Osteoblast (primary cell): ENCODE results near the gene VIPR2. TPM values are rescaled to one million over a fixed set of nuclear protein-coding genes. Genes with fewer than 3 reads are reported as not detected.

ENCODE experiments used
- DNase-seq: peaks from one replicate; pipeline ENCODE4 v3.0.0; 2011; ENCODE audit warnings: low spot score, mixed read lengths; ENCODE audit not compliant: insufficient read length; ENCODE audit errors: missing footprints
- H2AFZ ChIP-seq: 2 replicates; pipeline ENCODE4 v1.6.0; 2011; ENCODE audit warnings: mild to moderate bottlenecking, low read length
- H3K27ac ChIP-seq: 2 replicates; pipeline ENCODE4 v1.5.1; 2011; ENCODE audit warnings: mild to moderate bottlenecking, low read depth, low read length, moderate library complexity
- H3K27me3 ChIP-seq: 2 replicates; pipeline ENCODE4 v1.6.0; 2012; ENCODE audit warnings: mild to moderate bottlenecking, control low read depth, inconsistent platforms, low read length, moderate library complexity; ENCODE audit not compliant: insufficient read depth
- H3K36me3 ChIP-seq: 2 replicates; pipeline ENCODE4 v1.5.1; 2011; ENCODE audit warnings: mild to moderate bottlenecking, low read length, control low read depth, moderate library complexity; ENCODE audit not compliant: insufficient read depth
- H3K4me1 ChIP-seq: 2 replicates; pipeline ENCODE4 v1.5.1; 2011; ENCODE audit warnings: mild to moderate bottlenecking, low read length, control low read depth, moderate library complexity; ENCODE audit not compliant: insufficient read depth
- H3K4me2 ChIP-seq: 2 replicates; pipeline ENCODE4 v1.6.0; 2011; ENCODE audit warnings: mild to moderate bottlenecking, low read length; ENCODE audit not compliant: insufficient read depth
- H3K4me3 ChIP-seq: fragments of 200-600 bp; sonication (generic); 3 replicates; pipeline ENCODE4 v1.5.1; 2012; ENCODE audit warnings: mild to moderate bottlenecking, low read length, inconsistent platforms; ENCODE audit not compliant: insufficient read depth
- H3K79me2 ChIP-seq: 2 replicates; pipeline ENCODE4 v1.6.0; 2012; ENCODE audit warnings: mild to moderate bottlenecking, low read length, control low read depth, inconsistent platforms; ENCODE audit not compliant: insufficient read depth
- H3K9me3 ChIP-seq: 2 replicates; pipeline ENCODE4 v1.5.1; 2011; ENCODE audit warnings: low read depth, low read length, control low read depth
- H4K20me1 ChIP-seq: 2 replicates; pipeline ENCODE4 v1.6.0; 2012; ENCODE audit warnings: mild to moderate bottlenecking, low read length, control low read depth; ENCODE audit not compliant: insufficient read depth
- total RNA-seq: library from RNA; depleted of rRNA; stranded (reverse); fragments of >200 nt; gene quantifications from 2 replicates; pipeline ENCODE4 v1.2.3, GENCODE V29; 2012
- TF ChIP-seq, protein P1 (sequence below): IDR thresholded peaks from 2 replicates; pipeline ENCODE4 v1.5.1; 2011; ENCODE audit warnings: mild to moderate bottlenecking, low read depth, low read length, moderate library complexity; ENCODE audit errors: extremely low read depth

Gene VIPR2
- total RNA-seq, 1 donor = not detected

DNA sequence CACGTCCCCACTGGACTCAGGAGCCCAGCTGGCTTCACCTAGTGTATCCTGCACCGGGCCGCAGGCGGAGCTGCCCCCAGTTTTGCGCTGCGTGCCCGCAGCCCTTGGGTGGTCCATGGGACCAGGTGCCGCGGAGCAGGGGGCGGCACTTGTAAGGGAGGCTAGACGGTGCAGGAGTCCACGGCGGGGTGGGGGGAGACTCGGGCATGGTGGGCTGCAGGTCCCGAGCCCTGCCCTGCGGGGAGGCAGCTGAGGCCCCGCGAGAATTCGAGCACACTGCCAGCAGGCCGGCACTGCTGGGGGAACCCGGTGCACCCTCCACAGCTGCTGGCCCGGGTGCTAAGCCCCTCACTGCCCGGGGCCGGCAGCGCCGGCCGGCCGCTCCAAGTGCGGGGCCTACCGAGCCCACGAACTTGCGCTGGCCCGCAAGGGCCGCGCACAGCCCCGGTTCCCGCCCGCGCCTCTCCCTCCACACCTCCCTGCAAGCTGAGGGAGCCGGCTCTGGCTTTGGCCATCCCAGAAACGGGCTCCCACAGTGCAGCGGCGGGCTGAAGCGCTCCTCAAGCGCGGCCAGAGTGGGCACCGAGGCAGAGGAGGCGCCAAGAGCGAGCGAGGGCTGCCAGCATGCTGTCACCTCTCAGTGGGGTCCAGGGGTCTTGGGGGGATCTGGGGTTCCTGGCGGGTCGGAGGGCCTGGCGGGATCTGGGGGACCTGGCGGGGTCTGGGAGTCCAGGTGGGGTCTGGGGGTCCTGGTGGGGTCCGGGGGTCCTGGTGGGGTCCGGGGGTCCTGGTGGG lies 81.4 kb downstream of the VIPR2 start:
- Histone ChIP-seq H3K36me3 (no peaks in the 10 kb centered on the region), H3K27me3 (no peaks in the 10 kb centered on the region), H4K20me1 (no peaks in the 10 kb centered on the region), H3K79me2 (no peaks in the 10 kb centered on the region), H3K4me1 (no peaks in the 10 kb centered on the region), H3K4me2 (no peak overlapping the region), H3K27ac (no peak overlapping the region), H2AFZ (no peak overlapping the region), H3K9me3 (no peaks in the 10 kb centered on the region), H3K4me3 (no peak overlapping the region)
- TF ChIP-seq, protein P1, sequence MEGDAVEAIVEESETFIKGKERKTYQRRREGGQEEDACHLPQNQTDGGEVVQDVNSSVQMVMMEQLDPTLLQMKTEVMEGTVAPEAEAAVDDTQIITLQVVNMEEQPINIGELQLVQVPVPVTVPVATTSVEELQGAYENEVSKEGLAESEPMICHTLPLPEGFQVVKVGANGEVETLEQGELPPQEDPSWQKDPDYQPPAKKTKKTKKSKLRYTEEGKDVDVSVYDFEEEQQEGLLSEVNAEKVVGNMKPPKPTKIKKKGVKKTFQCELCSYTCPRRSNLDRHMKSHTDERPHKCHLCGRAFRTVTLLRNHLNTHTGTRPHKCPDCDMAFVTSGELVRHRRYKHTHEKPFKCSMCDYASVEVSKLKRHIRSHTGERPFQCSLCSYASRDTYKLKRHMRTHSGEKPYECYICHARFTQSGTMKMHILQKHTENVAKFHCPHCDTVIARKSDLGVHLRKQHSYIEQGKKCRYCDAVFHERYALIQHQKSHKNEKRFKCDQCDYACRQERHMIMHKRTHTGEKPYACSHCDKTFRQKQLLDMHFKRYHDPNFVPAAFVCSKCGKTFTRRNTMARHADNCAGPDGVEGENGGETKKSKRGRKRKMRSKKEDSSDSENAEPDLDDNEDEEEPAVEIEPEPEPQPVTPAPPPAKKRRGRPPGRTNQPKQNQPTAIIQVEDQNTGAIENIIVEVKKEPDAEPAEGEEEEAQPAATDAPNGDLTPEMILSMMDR = no peak
- DNase-seq = no peak

- TF ChIP-seq, protein P1 = no peak
- no peak overlapping the region for H2AFZ ChIP-seq
- no peaks in the 10 kb centered on the region for H3K36me3 ChIP-seq
- no peaks in the 10 kb centered on the region for H3K79me2 ChIP-seq
- DNase-seq = no peak
- H3K9me3 ChIP-seq = no peaks in the 10 kb centered on the region
- H3K4me2 ChIP-seq = no peak overlapping the region
- no peaks in the 10 kb centered on the region for H3K27me3 ChIP-seq
- H4K20me1 ChIP-seq = no peaks in the 10 kb centered on the region
- H3K4me3 ChIP-seq = no peak overlapping the region
- H3K4me1 ChIP-seq = no peaks in the 10 kb centered on the region
- H3K27ac ChIP-seq = no peak overlapping the region
Measured at GRCh38 chr7:159062569-159062968, 82.1 kb downstream of the VIPR2 start.

- Histone ChIP-seq H2AFZ (no peak overlapping the region), H3K36me3 (no peaks in the 10 kb centered on the region)
- TF ChIP-seq, protein P1 = no peak
Measured at GRCh38 chr7:159061674-159062212, 82.9 kb downstream of the VIPR2 start.

DNA sequence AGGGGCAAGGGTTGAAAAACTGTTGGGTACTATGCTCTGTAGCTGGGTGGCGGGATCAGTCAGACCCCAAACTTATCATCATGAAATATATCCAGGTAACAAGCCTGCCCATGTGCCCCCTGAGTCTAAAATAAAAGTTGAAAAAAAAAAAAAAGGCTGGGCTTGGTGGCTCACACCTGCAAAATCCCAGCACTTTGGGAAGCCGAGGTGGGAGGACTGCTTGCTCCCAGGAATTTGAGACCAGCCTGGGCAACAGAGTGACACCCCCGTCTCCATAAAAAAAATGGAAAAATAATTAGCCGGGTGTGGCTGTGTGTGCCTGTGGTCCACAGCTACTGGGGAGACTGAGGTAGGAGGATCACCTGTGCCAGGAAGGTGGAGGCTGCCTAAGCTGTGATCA lies 83.5 kb downstream of the VIPR2 start:
- no peak overlapping the region for H3K27ac ChIP-seq
- no peaks in the 10 kb centered on the region for H4K20me1 ChIP-seq
- H3K9me3 ChIP-seq = no peaks in the 10 kb centered on the region
- TF ChIP-seq, protein P1 = no peak
- no peak overlapping the region for H3K4me2 ChIP-seq
- H3K4me1 ChIP-seq = no peaks in the 10 kb centered on the region
- no peak overlapping the region for H3K4me3 ChIP-seq
- no peaks in the 10 kb centered on the region for H3K79me2 ChIP-seq
- H3K27me3 ChIP-seq = no peaks in the 10 kb centered on the region
- H3K36me3 ChIP-seq = no peaks in the 10 kb centered on the region
- no peak for DNase-seq
- no peak overlapping the region for H2AFZ ChIP-seq

More at GRCh38 chr7:159061674-159062212, 82.9 kb downstream of the VIPR2 start:
- peak; percentile 87 for DNase-seq
- Histone ChIP-seq H3K27ac (no peak overlapping the region), H3K4me3 (no peak overlapping the region), H3K27me3 (no peaks in the 10 kb centered on the region), H3K4me1 (no peaks in the 10 kb centered on the region), H4K20me1 (no peaks in the 10 kb centered on the region), H3K79me2 (no peaks in the 10 kb centered on the region), H3K4me2 (no peak overlapping the region), H3K9me3 (no peaks in the 10 kb centered on the region)
